ENCODE results near the gene CEP112.

The CEP112 gene

GRCh38 chr17:65633988-65634387 lies 557.9 kb downstream of the CEP112 start:
- DNase-seq (ENCODE audit: low read depth) = no peak
- TF ChIP-seq CTCF (conservative IDR thresholded peaks at IDR 0.05; ENCODE audit: low read depth, low read length) = no peak
- no peak overlapping the region for H3K4me3 ChIP-seq (ENCODE audit: low read length)

GRCh38 chr17:65633146-65633881 lies 558.6 kb downstream of the CEP112 start:
- no peak for TF ChIP-seq CTCF (conservative IDR thresholded peaks at IDR 0.05; ENCODE audit: low read depth, low read length)
- DNase-seq (ENCODE audit: low read depth) = no peak
- no peak overlapping the region for H3K4me3 ChIP-seq (ENCODE audit: low read length)

GRCh38 chr17:65630502-65630901 lies 561.4 kb downstream of the CEP112 start:
- DNase-seq (ENCODE audit: low read depth) = no peak
- no peak overlapping the region for H3K4me3 ChIP-seq (ENCODE audit: low read length)
- TF ChIP-seq CTCF (conservative IDR thresholded peaks at IDR 0.05; ENCODE audit: low read depth, low read length) = no peak

- no peak for DNase-seq (ENCODE audit: low read depth)
These were observed 562.7 kb downstream of the CEP112 start for GRCh38 chr17:65629234-65629690.

GRCh38 chr17:65628644-65629036 lies 563.3 kb downstream of the CEP112 start:
- H3K4me3 ChIP-seq (ENCODE audit: low read length) = no peak overlapping the region
- DNase-seq (ENCODE audit: low read depth) = no peak
- TF ChIP-seq CTCF (conservative IDR thresholded peaks at IDR 0.05; ENCODE audit: low read depth, low read length) = no peak

More at GRCh38 chr17:65629234-65629690, 562.7 kb downstream of the CEP112 start:
- no peak overlapping the region for H3K4me3 ChIP-seq (ENCODE audit: low read length)
- no peak for TF ChIP-seq CTCF (conservative IDR thresholded peaks at IDR 0.05; ENCODE audit: low read depth, low read length)

GRCh38 chr17:65627891-65628643 lies 563.9 kb downstream of the CEP112 start:
- no peak for DNase-seq (ENCODE audit: low read depth)
- H3K4me3 ChIP-seq (ENCODE audit: low read length) = no peak overlapping the region
- no peak for TF ChIP-seq CTCF (conservative IDR thresholded peaks at IDR 0.05; ENCODE audit: low read depth, low read length)

Data from retinal pigment epithelial cell (primary cell).